WERI-Rb-1 (cell line): ENCODE data around the gene TMEM30B.
A peak's percentile ranks its signal among the peaks of the same experiment; 100 is the strongest.

Source experiments
- DNase-seq: peaks from one replicate; pipeline ENCODE4 v3.0.0-alpha.2; 2020
- H3K27ac ChIP-seq: fragments of 250-450 bp; sonication (Bioruptor Pico); 2 replicates; pipeline ENCODE4 v1.5.1; 2020; ENCODE audit warnings: mild to moderate bottlenecking, moderate library complexity
- H3K27me3 ChIP-seq: fragments of 250-450 bp; sonication (Bioruptor Pico); 2 replicates; pipeline ENCODE4 v1.5.1; 2021; ENCODE audit warnings: mild to moderate bottlenecking, low read depth, moderate library complexity; ENCODE audit not compliant: insufficient read depth, severe bottlenecking
- H3K36me3 ChIP-seq: fragments of 250-450 bp; sonication (Bioruptor Pico); 2 replicates; pipeline ENCODE4 v1.5.1; 2020; ENCODE audit warnings: mild to moderate bottlenecking, moderate library complexity
- H3K4me3 ChIP-seq: 2 replicates; pipeline ENCODE4 v1.5.1; 2011; ENCODE audit warnings: low read depth, mild to moderate bottlenecking, control low read depth, low read length
- H3K9me3 ChIP-seq: fragments of 250-450 bp; sonication (Bioruptor Pico); 2 replicates; pipeline ENCODE4 v1.5.1; 2021; ENCODE audit warnings: mild to moderate bottlenecking, moderate library complexity; ENCODE audit not compliant: severe bottlenecking
- CTCF ChIP-seq: IDR thresholded peaks from 2 replicates; pipeline ENCODE4 v1.5.1; 2011; ENCODE audit warnings: low read depth, mild to moderate bottlenecking, control low read depth, inconsistent platforms, low read length

The TMEM30B gene

GRCh38 chr14:61255968-61256367 lies 25.2 kb downstream of the TMEM30B start:
- no peak for DNase-seq
- H3K27ac ChIP-seq: no peak overlapping the region
- no peaks in the 10 kb centered on the region for H3K27me3 ChIP-seq
- H3K9me3 ChIP-seq: no peaks in the 10 kb centered on the region
- no peaks in the 10 kb centered on the region for H3K36me3 ChIP-seq
- no peak for TF ChIP-seq CTCF
- H3K4me3 ChIP-seq: no peak overlapping the region

- no peak overlapping the region for H3K4me3 ChIP-seq
- no peak for TF ChIP-seq CTCF
- no peaks in the 10 kb centered on the region for H3K27me3 ChIP-seq
- no peak for DNase-seq
- no peaks in the 10 kb centered on the region for H3K9me3 ChIP-seq
- H3K36me3 ChIP-seq: no peaks in the 10 kb centered on the region
- no peak overlapping the region for H3K27ac ChIP-seq
Measured at GRCh38 chr14:61254808-61255526, 26.2 kb downstream of the TMEM30B start.

- H3K4me3 ChIP-seq: no peak overlapping the region
- no peak overlapping the region for H3K27ac ChIP-seq
- no peak for TF ChIP-seq CTCF
- no peak for DNase-seq
- H3K36me3 ChIP-seq: no peaks in the 10 kb centered on the region
- no peaks in the 10 kb centered on the region for H3K27me3 ChIP-seq
- H3K9me3 ChIP-seq: no peaks in the 10 kb centered on the region
Measured at GRCh38 chr14:61253064-61253738, 27.9 kb downstream of the TMEM30B start.

GRCh38 chr14:61252369-61253063 lies 28.6 kb downstream of the TMEM30B start:
- TF ChIP-seq CTCF: peak; percentile 85
- no peaks in the 10 kb centered on the region for H3K27me3 ChIP-seq
- peak; percentile 76 for DNase-seq
- no peak overlapping the region for H3K4me3 ChIP-seq
- H3K27ac ChIP-seq: no peak overlapping the region
- no peaks in the 10 kb centered on the region for H3K9me3 ChIP-seq
- no peaks in the 10 kb centered on the region for H3K36me3 ChIP-seq

- H3K4me3 ChIP-seq: no peak overlapping the region
- H3K27me3 ChIP-seq: no peaks in the 10 kb centered on the region
- H3K9me3 ChIP-seq: no peaks in the 10 kb centered on the region
- DNase-seq: no peak
- no peaks in the 10 kb centered on the region for H3K36me3 ChIP-seq
- H3K27ac ChIP-seq: no peak overlapping the region
- TF ChIP-seq CTCF: no peak
Measured at GRCh38 chr14:61250063-61250462, 31.1 kb downstream of the TMEM30B start.
